NCI-H524 treated with DMSO at 0.1 percent for 48 hours (cell line): ENCODE data around the gene NPEPPS.
"Not testable (repeated sequence)": the region's sequence is repeated elsewhere in the genome, so short reads cannot be mapped to it uniquely, and the experiment has no call there.

ENCODE experiments used
- DNase-seq: peaks from one replicate; lab custom pipeline; 2025; lab: John Stamatoyannopoulos, UW

The NPEPPS gene

GRCh38 chr17:47560517-47561043 lies 29.7 kb downstream of the NPEPPS start:
- not testable (repeated sequence) for DNase-seq

- DNase-seq: not testable (repeated sequence)
These were observed 30.9 kb downstream of the NPEPPS start for GRCh38 chr17:47561698-47562405.

GRCh38 chr17:47562406-47562705 lies 31.4 kb downstream of the NPEPPS start:
- not testable (repeated sequence) for DNase-seq

- not testable (repeated sequence) for DNase-seq
These were observed 36.4 kb downstream of the NPEPPS start for GRCh38 chr17:47567261-47567660.

- DNase-seq: not testable (repeated sequence)
These were observed 41.7 kb downstream of the NPEPPS start for GRCh38 chr17:47572561-47572960.

- DNase-seq: not testable (repeated sequence)
These were observed 51.5 kb downstream of the NPEPPS start for GRCh38 chr17:47582416-47582815.

- DNase-seq: peak; percentile 26
These were observed 55.6 kb downstream of the NPEPPS start for GRCh38 chr17:47586378-47587055.

GRCh38 chr17:47593522-47593921 lies 62.6 kb downstream of the NPEPPS start:
- DNase-seq: not testable (repeated sequence)

- DNase-seq: peak; percentile 62
These were observed 73.1 kb downstream of the NPEPPS start for GRCh38 chr17:47603830-47604597.

- peak; percentile 54 for DNase-seq
These were observed 73.7 kb downstream of the NPEPPS start for GRCh38 chr17:47604598-47604927.

- no peak for DNase-seq
These were observed 74.1 kb downstream of the NPEPPS start for GRCh38 chr17:47605011-47605410.

- DNase-seq: no peak
These were observed 76.6 kb downstream of the NPEPPS start for GRCh38 chr17:47607481-47607880.

GRCh38 chr17:47611372-47612350 lies 80.8 kb downstream of the NPEPPS start:
- DNase-seq: no peak

- no peak for DNase-seq
These were observed 85.0 kb downstream of the NPEPPS start for GRCh38 chr17:47615766-47616424.

GRCh38 chr17:47618410-47618809 lies 87.5 kb downstream of the NPEPPS start:
- no peak for DNase-seq

GRCh38 chr17:47620503-47621245 lies 89.8 kb downstream of the NPEPPS start:
- no peak for DNase-seq

GRCh38 chr17:47621293-47622179 lies 90.6 kb downstream of the NPEPPS start:
- DNase-seq: no peak

- no peak for DNase-seq
These were observed 91.3 kb downstream of the NPEPPS start for GRCh38 chr17:47622180-47622549.

GRCh38 chr17:47624727-47625068 lies 93.8 kb downstream of the NPEPPS start:
- DNase-seq: no peak
